ENCODE measurements around the gene HES7. TPM values are rescaled to one million over a fixed set of nuclear protein-coding genes. Genes with fewer than 3 reads are reported as not detected.
A peak's percentile ranks its signal among the peaks of the same experiment; 100 is the strongest.

HES7 gene
- total RNA-seq, 1 experiment from 2014 or later: 0.33 TPM

DNA sequence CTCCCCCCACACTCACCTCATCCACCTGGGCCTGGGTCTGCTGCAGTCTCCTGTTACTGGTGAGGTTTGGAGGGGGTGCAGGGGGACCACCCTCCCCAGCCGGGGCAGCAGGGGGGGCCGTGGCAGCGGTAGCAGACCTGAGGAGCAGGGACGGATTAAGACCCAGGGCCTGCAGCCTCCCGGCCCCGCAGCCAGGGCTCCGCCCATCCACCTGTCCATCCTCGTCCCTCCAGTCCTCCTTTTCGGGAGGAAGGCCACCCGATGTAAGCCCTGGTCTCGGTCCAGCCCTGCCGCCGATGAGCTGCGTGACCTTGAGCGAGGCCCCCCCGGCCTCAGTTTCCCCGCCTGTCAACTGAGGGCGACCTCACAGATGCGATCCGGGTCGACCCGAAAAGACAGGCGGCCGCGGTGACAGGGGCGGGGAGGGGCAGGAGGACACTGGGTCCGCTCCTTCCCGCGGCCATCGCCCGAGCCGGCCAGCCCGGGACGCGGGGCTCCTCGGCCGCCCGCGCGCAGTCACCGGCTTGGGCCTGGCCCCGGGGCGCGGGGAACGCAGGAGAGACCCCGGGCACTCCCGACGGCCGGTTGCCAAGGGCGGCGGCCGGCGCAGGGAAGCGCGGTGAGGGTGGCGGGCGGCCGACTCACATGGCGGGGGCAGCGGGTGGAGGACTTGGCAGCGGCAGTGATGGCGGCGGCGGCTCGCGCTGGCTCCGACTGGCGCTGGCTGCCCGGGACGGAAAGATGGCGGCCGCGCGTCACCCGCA is 38.5 kb upstream of the HES7 start, which contains the start of gene VAMP2:
TSS of gene VAMP2 (minus strand) at position 716 of the 764 bp plus-strand sequence. CDS start at position 647, 69 bp downstream.
- no peaks in the 10 kb centered on the region for H3K27me3 ChIP-seq (ENCODE audit: insufficient read depth, low read length)
- H3T11ph ChIP-seq (ENCODE audit: low read length): no peak within 1 kb of the TSS
- H3K27ac ChIP-seq (ENCODE audit: insufficient read length, low read depth, low read length): peak within 1 kb of the TSS; percentile 62
- no peak within 1 kb of the TSS for H2AFZ ChIP-seq (ENCODE audit: low read length)
- H4K8ac ChIP-seq (replicated peaks; ENCODE audit: insufficient read length, low read depth, low read length): no peak within 1 kb of the TSS
- H3K4me1 ChIP-seq (ENCODE audit: insufficient read depth, low read length): peaks cover 3% of the 10 kb centered on the region; the same call in 1 of the 2 replicates
- H2AK5ac ChIP-seq (ENCODE audit: insufficient read length, low read length): no peak within 1 kb of the TSS
- peaks cover 13% of the 10 kb centered on the region for H3K23me2 ChIP-seq (ENCODE audit: insufficient read length, low read depth, low read length, poor library complexity, severe bottlenecking)
- peak within 1 kb of the TSS; percentile 95 for H3K14ac ChIP-seq (ENCODE audit: insufficient read depth, low read length)
- no peaks in the 10 kb centered on the region for H3K79me2 ChIP-seq (ENCODE audit: insufficient read depth, low read length)
- Mint-ChIP-seq H3K4me1 (peaks cover 38 to 42% of the 10 kb centered on the region in 2 experiments), H3K4me3 (peak within 1 kb of the TSS; percentile 86 to 95), H3K36me3 (ENCODE audit: insufficient read depth in 1 of 3, low read depth in 3 of 3) (peaks cover 10 to 26% (median 22%) of the 10 kb centered on the region in 3 experiments), H3K27ac (peak within 1 kb of the TSS; percentile 98 to 100 (median 99)), H3K27me3 (ENCODE audit: low read depth) (no peaks in the 10 kb centered on the region), H3K9me3 (no peaks in the 10 kb centered on the region)
- peak within 1 kb of the TSS; percentile 62 for H2BK120ac ChIP-seq (ENCODE audit: low read depth, low read length, poor library complexity, severe bottlenecking)
- no peaks in the 10 kb centered on the region for H4K20me1 ChIP-seq (ENCODE audit: control insufficient read depth, insufficient read depth, insufficient read length)
- TF ChIP-seq, protein P1, sequence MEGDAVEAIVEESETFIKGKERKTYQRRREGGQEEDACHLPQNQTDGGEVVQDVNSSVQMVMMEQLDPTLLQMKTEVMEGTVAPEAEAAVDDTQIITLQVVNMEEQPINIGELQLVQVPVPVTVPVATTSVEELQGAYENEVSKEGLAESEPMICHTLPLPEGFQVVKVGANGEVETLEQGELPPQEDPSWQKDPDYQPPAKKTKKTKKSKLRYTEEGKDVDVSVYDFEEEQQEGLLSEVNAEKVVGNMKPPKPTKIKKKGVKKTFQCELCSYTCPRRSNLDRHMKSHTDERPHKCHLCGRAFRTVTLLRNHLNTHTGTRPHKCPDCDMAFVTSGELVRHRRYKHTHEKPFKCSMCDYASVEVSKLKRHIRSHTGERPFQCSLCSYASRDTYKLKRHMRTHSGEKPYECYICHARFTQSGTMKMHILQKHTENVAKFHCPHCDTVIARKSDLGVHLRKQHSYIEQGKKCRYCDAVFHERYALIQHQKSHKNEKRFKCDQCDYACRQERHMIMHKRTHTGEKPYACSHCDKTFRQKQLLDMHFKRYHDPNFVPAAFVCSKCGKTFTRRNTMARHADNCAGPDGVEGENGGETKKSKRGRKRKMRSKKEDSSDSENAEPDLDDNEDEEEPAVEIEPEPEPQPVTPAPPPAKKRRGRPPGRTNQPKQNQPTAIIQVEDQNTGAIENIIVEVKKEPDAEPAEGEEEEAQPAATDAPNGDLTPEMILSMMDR (conservative IDR thresholded peaks at IDR 0.05): no peak
- H3K9me3 ChIP-seq (ENCODE audit: control insufficient read depth, low read depth, low read length): no peaks in the 10 kb centered on the region
- peak within 1 kb of the TSS; percentile 20; the same call in 1 of the 2 replicates for H3K4ac ChIP-seq (ENCODE audit: low read depth, low read length)
- H4K91ac ChIP-seq (ENCODE audit: insufficient read length, low read depth, low read length): peak within 1 kb of the TSS; percentile 15
- H2BK15ac ChIP-seq (ENCODE audit: low read depth, low read length): no peak within 1 kb of the TSS
- peak within 1 kb of the TSS; percentile 83 for H2BK12ac ChIP-seq (ENCODE audit: insufficient read length, low read depth, low read length)
- peak within 1 kb of the TSS; percentile 93 for H4K5ac ChIP-seq (ENCODE audit: insufficient read length, low read depth, low read length)
- no peak within 1 kb of the TSS for H3K56ac ChIP-seq (ENCODE audit: insufficient read length, low read depth, low read length)
- no peak within 1 kb of the TSS for H2BK20ac ChIP-seq (ENCODE audit: low read depth, low read length, poor library complexity, severe bottlenecking)
- no peaks in the 10 kb centered on the region for H3K79me1 ChIP-seq (ENCODE audit: insufficient read depth, low read depth, low read length, poor library complexity, severe bottlenecking)
- peak within 1 kb of the TSS; percentile 79 for H2BK5ac ChIP-seq (ENCODE audit: insufficient read length, low read length)
- H3K23ac ChIP-seq (ENCODE audit: insufficient read length, low read depth, low read length): peak within 1 kb of the TSS; percentile 57
- H3K9ac ChIP-seq (ENCODE audit: extremely low read depth, insufficient read length, low read length): peak within 1 kb of the TSS; percentile 89
- WGBS (ENCODE audit: extremely low coverage, insufficient read length, low lambda C conversion rate): no CpG with 5 or more reads among the region's 75 CpGs
- H3K4me2 ChIP-seq (ENCODE audit: insufficient read depth, insufficient read length, low read length): peak within 1 kb of the TSS; percentile 58
- peak; percentile 79 for DNase-seq
- peak within 1 kb of the TSS; percentile 97 for H3K18ac ChIP-seq (ENCODE audit: insufficient read length, low read depth, low read length)

Data from H9 (cell line).